Spleen (tissue), 11 donors: ENCODE data around the gene SLC9A8. TPM values are rescaled to one million over a fixed set of nuclear protein-coding genes. Genes with fewer than 3 reads are reported as not detected.
A peak's percentile ranks its signal among the peaks of the same experiment; 100 is the strongest.

Source experiments
- DNase-seq: peaks from one replicate; pipeline ENCODE4 v3.0.0-alpha.2; 2020
- H3K27ac ChIP-seq, 8 donors: fragments of 200-600 bp; sonication (generic) in 7 of 8; 1 replicate in 4 of 8; 2 replicates in 4 of 8; pipeline versions ENCODE4 v1.5.0 to v1.8.0; 2016 to 2021; ENCODE audit warnings: inconsistent platforms in 4 of 8, mild to moderate bottlenecking in 4 of 8, moderate library complexity in 1 of 8
- H3K27me3 ChIP-seq, 7 donors: fragments of 200-600 bp; sonication (generic) in 6 of 7; replicated peaks in 1 of 7; 1 replicate in 4 of 7; 2 replicates in 3 of 7; pipeline versions ENCODE4 v1.5.0 to v1.8.0; 2016 to 2021; ENCODE audit warnings: inconsistent platforms in 3 of 7, mild to moderate bottlenecking in 1 of 7
- H3K36me3 ChIP-seq, 6 donors: fragments of 200-600 bp; sonication (generic) in 5 of 6; 1 replicate in 4 of 6; 2 replicates in 2 of 6; pipeline versions ENCODE4 v1.5.0 to v1.8.0; 2016 to 2021; ENCODE audit warnings: inconsistent platforms in 2 of 6
- H3K4me1 ChIP-seq, 6 donors: fragments of 200-600 bp; sonication (generic) in 5 of 6; 1 replicate in 3 of 6; 2 replicates in 3 of 6; pipeline versions ENCODE4 v1.5.0 to v1.8.0; 2016 to 2021; ENCODE audit warnings: inconsistent platforms in 3 of 6
- H3K4me3 ChIP-seq, 8 donors: fragments of 200-600 bp; sonication (generic) in 7 of 8; 1 replicate in 4 of 8; 2 replicates in 4 of 8; pipeline versions ENCODE4 v1.5.0 to v1.8.0; 2016 to 2021; ENCODE audit warnings: inconsistent platforms in 4 of 8, mild to moderate bottlenecking in 4 of 8, moderate library complexity in 2 of 8
- H3K9me3 ChIP-seq, 8 donors: fragments of 200-600 bp; sonication (generic) in 7 of 8; 1 replicate in 4 of 8; 2 replicates in 4 of 8; pipeline versions ENCODE4 v1.5.0 to v1.8.0; 2016 to 2021; ENCODE audit warnings: inconsistent platforms in 4 of 8
- CTCF ChIP-seq, 11 experiments: fragments of 200-600 bp in 7 of 11; fragments of 450-650 bp in 4 of 11; sonication (generic) in 4 of 11; IDR thresholded peaks in 8 of 11; conservative IDR thresholded peaks in 3 of 11; 1 replicate in 7 of 11; 2 replicates in 4 of 11; pipeline versions ENCODE4 v1.4.0 to v1.8.0; 2016 to 2021; ENCODE audit warnings: antibody characterized with exemption in 11 of 11, inconsistent platforms in 4 of 11, mild to moderate bottlenecking in 1 of 11
- POLR2A ChIP-seq, 3 donors: fragments of 450-650 bp; IDR thresholded peaks; one replicate each; pipeline ENCODE4 v1.5.1; 2017; ENCODE audit warnings: antibody characterized with exemption in 3 of 3, mild to moderate bottlenecking in 1 of 3
- POLR2AphosphoS5 ChIP-seq, 3 donors: sonication (generic); formaldehyde crosslinking; IDR thresholded peaks; one replicate each; pipeline ENCODE4 v1.5.1; 2017; ENCODE audit warnings: antibody characterized with exemption in 3 of 3
- WGBS, 5 donors: extraction: QIAGEN DNeasy Blood & Tissue Kit in 3 of 5; methylation state at CpG; one replicate each; pipeline versions ENCODE4 v1.1.5 to v1.1.7; 2013 to 2018; 5-methylcytosine and 5-hydroxymethylcytosine counted together
- intact Hi-C: fragments of 100-400 bp; cut with DNase I; formaldehyde crosslinking; loops from one replicate; pipeline ENCODE4 v1.15.0; 2023; ENCODE audit warnings: low total_unique reads
- polyA plus RNA-seq, 3 donors: library from polyadenylated mRNA; stranded (reverse); fragments of 200-250 nt; gene quantifications; one replicate each; pipeline ENCODE4 v1.2.1, GENCODE V29; 2013
- total RNA-seq, 7 donors: library from RNA; depleted of rRNA in 3 of 7; stranded (reverse); fragments of >200 nt in 3 of 7; fragmentation: NEBNext Ultra II Directional in 4 of 7; extraction: Animal tissue kit (Norgen Biotek cat#: 25700) in 4 of 7; gene quantifications; one replicate each; pipeline versions ENCODE4 v1.1.0 to v1.2.1, GENCODE V29; 2016 to 2021
- donor health status: healthy with polysubstance abuse.
- donor health status: DM: no; HTN: no; CAD: no; lungs with moderate emphysema.
- donor health status: DM: no; HTN: no; CAD: no.
- donor health status: Bipolar disorder and iron deficiency.
- donor health status: healthy.
- donor health status: DM: no; HTN: no; CAD: no.
- donor health status: DM: yes; HTN: yes; CAD: no.

SLC9A8 gene
- total and polyA plus RNA-seq, 10 donors = 4.6 to 35.3 (median 22.3) TPM

- no peaks in the 10 kb centered on the region for H3K27me3 ChIP-seq
- TF ChIP-seq CTCF (IDR thresholded peaks at IDR 0.05 in 8 of 11, conservative IDR thresholded peaks at IDR 0.05 in 3 of 11) = no peak
- TF ChIP-seq POLR2AphosphoS5 (IDR thresholded peaks at IDR 0.05) = no peak
- TF ChIP-seq POLR2A (IDR thresholded peaks at IDR 0.05) = no peak
- no peaks in the 10 kb centered on the region for H3K9me3 ChIP-seq
- intact Hi-C loops = loop anchor here (5.0 kb wide), 1 partner anchor 101 kb away; the partner anchor contains the start of gene B4GALT5
- peaks cover 0 to 38% (median 20%) of the 10 kb centered on the region in 6 donors for H3K36me3 ChIP-seq
- H3K4me3 ChIP-seq = peak overlapping the region; percentile 72 to 93 (median 84)
- H3K4me1 ChIP-seq = peaks cover 12 to 76% (median 37%) of the 10 kb centered on the region in 6 donors
- peak overlapping the region; percentile 89 to 100 (median 98) for H3K27ac ChIP-seq
- DNase-seq = no peak
- WGBS, 5 donors = 9 to 13% (median 13%) methylated on average over 11 of the region's 11 CpGs
Measured at GRCh38 chr20:49813305-49813974, 812 bp downstream of the SLC9A8 start.

- DNase-seq = no peak
- Histone ChIP-seq H3K4me1 (peaks cover 12 to 76% (median 36%) of the 10 kb centered on the region in 6 donors), H3K36me3 (peaks cover 0 to 46% (median 23%) of the 10 kb centered on the region in 6 donors), H3K4me3 (peak overlapping the region in 5 of 8 donors; percentile 15 to 93 (median 83)), H3K27ac (peak overlapping the region; percentile 89 to 100 (median 98)), H3K27me3 (no peaks in the 10 kb centered on the region), H3K9me3 (no peaks in the 10 kb centered on the region)
- intact Hi-C loops = loop anchor here (5.0 kb wide), 1 partner anchor 102 kb away; the partner anchor contains the start of gene B4GALT5
- TF ChIP-seq CTCF (IDR thresholded peaks at IDR 0.05 in 8 of 11, conservative IDR thresholded peaks at IDR 0.05 in 3 of 11) (no peak), POLR2A (IDR thresholded peaks at IDR 0.05) (no peak), POLR2AphosphoS5 (IDR thresholded peaks at IDR 0.05) (no peak)
- WGBS, 5 donors = 29 to 70% (median 49%) methylated on average over 5 of the region's 5 CpGs
Measured at GRCh38 chr20:49814057-49814694, 1.5 kb downstream of the SLC9A8 start.

- Histone ChIP-seq H3K4me1 (peaks cover 26 to 97% (median 54%) of the 10 kb centered on the region in 6 donors), H3K27ac (peak overlapping the region in 6 of 8 donors; percentile 10 to 100 (median 62)), H3K9me3 (no peaks in the 10 kb centered on the region), H3K36me3 (peaks cover 0 to 84% (median 40%) of the 10 kb centered on the region in 6 donors), H3K27me3 (no peaks in the 10 kb centered on the region), H3K4me3 (no peak overlapping the region)
- intact Hi-C loops = no loop called here
- WGBS, 5 donors = 44 to 73% (median 55%) methylated on average over 1 of the region's 1 CpG
- TF ChIP-seq CTCF (IDR thresholded peaks at IDR 0.05 in 8 of 11, conservative IDR thresholded peaks at IDR 0.05 in 3 of 11) = no peak
- TF ChIP-seq POLR2AphosphoS5 (IDR thresholded peaks at IDR 0.05) = no peak
- no peak for TF ChIP-seq POLR2A (IDR thresholded peaks at IDR 0.05)
- DNase-seq = no peak
Measured at GRCh38 chr20:49818816-49819215, 6.2 kb downstream of the SLC9A8 start.

- Histone ChIP-seq H3K4me1 (peaks cover 27 to 97% (median 49%) of the 10 kb centered on the region in 6 donors), H3K4me3 (no peak overlapping the region), H3K9me3 (no peaks in the 10 kb centered on the region), H3K36me3 (peaks cover 0 to 93% (median 44%) of the 10 kb centered on the region in 6 donors), H3K27ac (peak overlapping the region in 1 of 8 donors; percentile 100), H3K27me3 (no peaks in the 10 kb centered on the region)
- TF ChIP-seq POLR2AphosphoS5 (IDR thresholded peaks at IDR 0.05) = no peak
- no peak for TF ChIP-seq CTCF (IDR thresholded peaks at IDR 0.05 in 8 of 11, conservative IDR thresholded peaks at IDR 0.05 in 3 of 11)
- no peak for TF ChIP-seq POLR2A (IDR thresholded peaks at IDR 0.05)
- intact Hi-C loops = no loop called here
- 75 to 99% (median 97%) methylated on average over 3 of the region's 3 CpGs for WGBS, 5 donors
- no peak for DNase-seq
Measured at GRCh38 chr20:49819702-49820101, 7.1 kb downstream of the SLC9A8 start.
